IMR-90 (cell line): Measurements from ENCODE around the gene TRIO. TPM values are rescaled to one million over a fixed set of nuclear protein-coding genes. Genes with fewer than 3 reads are reported as not detected.

Experiments
- ATAC-seq: fragments of 200-7000 bp; cut with Tn5 transposase; 2 replicates; pipeline ENCODE4 v1.9.1; 2020; ENCODE audit warnings: low read depth, mild to moderate bottlenecking, moderate library complexity
- BruUV-seq: library from RNA; stranded (reverse); fragments of 400-500 nt; replicated peaks from 2 replicates; lab custom pipeline; 2021; lab: Mats Ljungman, UMichigan
- CTCF ChIA-PET: fragments of 300-600 bp; formaldehyde crosslinking; extraction: SDS; loops from one replicate; lab custom pipeline; 2021; ENCODE audit warnings: antibody characterized with exemption; lab: Yijun Ruan, JAX
- POLR2A ChIA-PET: fragments of 300-600 bp; sonication (Branson Sonifier 250); formaldehyde crosslinking; loops from one replicate; lab custom pipeline; 2022; ENCODE audit warnings: antibody characterized with exemption; ENCODE audit not compliant: unreplicated experiment; lab: Charles Lee
- DNase-seq: peaks from one replicate; pipeline ENCODE4 v3.0.0; 2013
- H2AFZ ChIP-seq: replicated peaks from 2 replicates; pipeline ENCODE3; 2013; ENCODE audit warnings: low read length, mild to moderate bottlenecking; ENCODE audit not compliant: poor library complexity
- H2AK5ac ChIP-seq: 2 replicates; pipeline ENCODE4 v1.6.1; 2013; ENCODE audit warnings: low read depth, low read length, inconsistent platforms
- H2AK9ac ChIP-seq: replicated peaks from 2 replicates; pipeline ENCODE3; 2013; ENCODE audit warnings: mild to moderate bottlenecking, low read depth, low read length, moderate library complexity; ENCODE audit not compliant: poor library complexity
- H2BK120ac ChIP-seq: 2 replicates; pipeline ENCODE4 v1.6.1; 2013; ENCODE audit warnings: low read depth, low read length, inconsistent platforms
- H2BK15ac ChIP-seq: 3 replicates; pipeline ENCODE4 v1.6.1; 2013; ENCODE audit warnings: low read depth, low read length, inconsistent platforms
- H2BK20ac ChIP-seq: 2 replicates; pipeline ENCODE4 v1.6.1; 2013; ENCODE audit warnings: low read depth, mild to moderate bottlenecking, inconsistent platforms, low read length, moderate library complexity
- H2BK5ac ChIP-seq: 2 replicates; pipeline ENCODE4 v1.6.1; 2013; ENCODE audit warnings: mild to moderate bottlenecking, low read depth, low read length, inconsistent platforms; ENCODE audit not compliant: poor library complexity, severe bottlenecking
- H3K14ac ChIP-seq: replicated peaks from 2 replicates; pipeline ENCODE4 v1.6.1; 2013; ENCODE audit warnings: low read depth, low read length, inconsistent platforms
- H3K18ac ChIP-seq: 2 replicates; pipeline ENCODE4 v1.6.1; 2013; ENCODE audit warnings: low read depth, low read length, control low read depth
- H3K23ac ChIP-seq: 2 replicates; pipeline ENCODE4 v1.6.1; 2013; ENCODE audit warnings: low read depth, low read length, inconsistent platforms
- H3K27ac ChIP-seq: 2 replicates; pipeline ENCODE4 v1.5.1; 2013; ENCODE audit warnings: mild to moderate bottlenecking, control low read depth, low read length; ENCODE audit not compliant: insufficient read depth
- H3K27me3 ChIP-seq: 2 replicates; pipeline ENCODE4 v1.6.1; 2013; ENCODE audit warnings: low read length; ENCODE audit not compliant: control insufficient read depth, insufficient read depth
- H3K36me3 ChIP-seq: 2 replicates; pipeline ENCODE4 v1.6.1; 2013; ENCODE audit warnings: low read length, mixed read lengths; ENCODE audit not compliant: control insufficient read depth, insufficient read depth
- H3K4ac ChIP-seq: 2 replicates; pipeline ENCODE4 v1.6.1; 2013; ENCODE audit warnings: low read depth, low read length, inconsistent platforms
- H3K4me1 ChIP-seq: 2 replicates; pipeline ENCODE4 v1.6.1; 2013; ENCODE audit warnings: low read length, mixed read lengths; ENCODE audit not compliant: control insufficient read depth, insufficient read depth
- H3K4me2 ChIP-seq: 2 replicates; pipeline ENCODE4 v1.6.1; 2013; ENCODE audit warnings: low read depth, mild to moderate bottlenecking, control low read depth, low read length, moderate library complexity
- H3K4me3 ChIP-seq: 2 replicates; pipeline ENCODE4 v1.5.1; 2013; ENCODE audit warnings: low read depth, mild to moderate bottlenecking, control low read depth, low read length, moderate library complexity; ENCODE audit not compliant: insufficient read depth
- H3K56ac ChIP-seq: 2 replicates; pipeline ENCODE4 v1.6.1; 2013; ENCODE audit warnings: low read length, inconsistent platforms; ENCODE audit not compliant: insufficient read depth; ENCODE audit errors: extremely low read depth
- H3K79me1 ChIP-seq, 2 experiments: 2 replicates each; pipeline ENCODE4 v1.6.1; 2013; ENCODE audit warnings: low read length in 2 of 2, inconsistent platforms in 1 of 2, low read depth in 1 of 2
- H3K9ac ChIP-seq: 2 replicates; pipeline ENCODE4 v1.6.1; 2013; ENCODE audit warnings: low read depth, low read length, control low read depth
- H3K9me1 ChIP-seq: 2 replicates; pipeline ENCODE4 v1.6.1; 2013; ENCODE audit warnings: low read length, inconsistent platforms; ENCODE audit not compliant: insufficient read depth
- H3K9me3 ChIP-seq: 2 replicates; pipeline ENCODE4 v1.6.1; 2013; ENCODE audit warnings: low read length; ENCODE audit not compliant: control insufficient read depth, insufficient read depth
- H4K20me1 ChIP-seq: 2 replicates; pipeline ENCODE4 v1.6.1; 2013; ENCODE audit warnings: low read length, inconsistent platforms; ENCODE audit not compliant: insufficient read depth
- H4K5ac ChIP-seq: 2 replicates; pipeline ENCODE4 v1.6.1; 2013; ENCODE audit warnings: mild to moderate bottlenecking, low read depth, low read length, control low read depth
- H4K8ac ChIP-seq, 2 experiments: 2 replicates each; pipeline ENCODE4 v1.6.1; 2013; ENCODE audit warnings: low read depth in 2 of 2, low read length in 2 of 2, control low read depth in 1 of 2, inconsistent platforms in 1 of 2
- H4K91ac ChIP-seq: 2 replicates; pipeline ENCODE4 v1.6.1; 2013; ENCODE audit warnings: low read depth, low read length, inconsistent platforms; ENCODE audit not compliant: insufficient read depth
- BHLHE40 ChIP-seq: fragments of 150-350 bp; IDR thresholded peaks from 2 replicates; pipeline ENCODE4 v1.6.1; 2016; ENCODE audit warnings: mild to moderate bottlenecking, low read depth, low read length
- CEBPB ChIP-seq: IDR thresholded peaks from 2 replicates; pipeline ENCODE4 v1.6.1; 2012; ENCODE audit warnings: low read depth, low read length, improper control_type of control experiment
- CTCF ChIP-seq: conservative IDR thresholded peaks from 2 replicates; pipeline ENCODE4 v1.5.1; 2012; ENCODE audit warnings: mild to moderate bottlenecking, low read depth, low read length, improper control_type of control experiment
- ELK1 ChIP-seq: fragments of 150-350 bp; IDR thresholded peaks from 2 replicates; pipeline ENCODE4 v1.6.1; 2016; ENCODE audit warnings: low read depth, mild to moderate bottlenecking, low read length, moderate library complexity, borderline replicate concordance
- FOS ChIP-seq: fragments of 150-350 bp; IDR thresholded peaks from 2 replicates; pipeline ENCODE4 v1.6.1; 2016; ENCODE audit warnings: low read depth, low read length
- MAFK ChIP-seq: IDR thresholded peaks from 2 replicates; pipeline ENCODE4 v1.6.1; 2012; ENCODE audit warnings: low read depth, low read length, improper control_type of control experiment
- MXI1 ChIP-seq: IDR thresholded peaks from 2 replicates; pipeline ENCODE4 v1.6.1; 2012; ENCODE audit warnings: low read depth, mild to moderate bottlenecking, low read length, moderate library complexity, borderline replicate concordance
- NFE2L2 ChIP-seq: fragments of 150-350 bp; IDR thresholded peaks from 2 replicates; pipeline ENCODE4 v1.6.1; 2016; ENCODE audit warnings: low read depth, mild to moderate bottlenecking, low read length
- POLR2A ChIP-seq: IDR thresholded peaks from 2 replicates; pipeline ENCODE4 v1.6.1; 2012; ENCODE audit warnings: mild to moderate bottlenecking, low read depth, low read length
- RAD21 ChIP-seq: IDR thresholded peaks from 2 replicates; pipeline ENCODE4 v1.6.1; 2012; ENCODE audit warnings: low read length, improper control_type of control experiment
- RCOR1 ChIP-seq: IDR thresholded peaks from 2 replicates; pipeline ENCODE4 v1.6.1; 2012; ENCODE audit warnings: mild to moderate bottlenecking, low read length, improper control_type of control experiment; ENCODE audit not compliant: insufficient replicate concordance
- WGBS, 2 experiments: methylation state at CpG; one replicate each; pipeline versions ENCODE4 v1.1.5 to v1.1.7; 2013; ENCODE audit warnings: missing lambda C conversion rate in 2 of 2; ENCODE audit not compliant: insufficient read length in 1 of 2; ENCODE audit errors: extremely low coverage in 2 of 2; 5-methylcytosine and 5-hydroxymethylcytosine counted together
- dilution Hi-C: fragments of 300-500 bp; cut with HindIII; formaldehyde crosslinking; loops from one replicate; pipeline ENCODE4 v1.14.3; 2018; ENCODE audit warnings: low sequenced_read_pairs; ENCODE audit not compliant: unreplicated experiment
- in situ Hi-C: fragments of 300-500 bp; cut with MboI; formaldehyde crosslinking; loops from 3 replicates; pipeline ENCODE4 v1.14.3; 2019; ENCODE audit warnings: low sequenced_read_pairs, inconsistent platforms, mixed read lengths
- intact Hi-C: fragments of 100-400 bp; cut with micrococcal nuclease; formaldehyde crosslinking; loops from 2 replicates; pipeline ENCODE4 v1.10.0; 2022
- polyA plus RNA-seq, 3 experiments: library from polyadenylated mRNA; depleted of rRNA; stranded (reverse); fragments of >200 nt; gene quantifications; 2 replicates each; pipeline ENCODE4 v1.2.3, GENCODE V29; 2012; ENCODE audit warnings: low replicate concordance in 1 of 3
- total RNA-seq: library from RNA; depleted of rRNA; stranded (reverse); fragments of >200 nt; gene quantifications from 2 replicates; pipeline ENCODE4 v1.2.3, GENCODE V29; 2012

TRIO gene
- total and polyA plus RNA-seq, 2 of the 4 experiments (the other 2 are of a cell fraction) = 206 to 522 TPM

GRCh38 chr5:14359069-14360043 is 216.2 kb downstream of the TRIO start (continued):
- no peak for TF ChIP-seq FOS
- TF ChIP-seq MXI1 = no peak

GRCh38 chr5:14362491-14362890 is 219.3 kb downstream of the TRIO start:
- intact Hi-C loops (no loop called here), dilution Hi-C loops (no loop called here), in situ Hi-C loops (no loop called here)
- H4K20me1 ChIP-seq = peaks cover 83% of the 10 kb centered on the region
- no peak for DNase-seq
- no peak overlapping the region for H3K4me2 ChIP-seq
- H3K18ac ChIP-seq = no peak overlapping the region
- no peak overlapping the region for H2AK5ac ChIP-seq
- no peak overlapping the region for H2BK5ac ChIP-seq
- no peak overlapping the region for H4K91ac ChIP-seq
- TF ChIP-seq RCOR1 (no peak), MAFK (no peak), CEBPB (no peak), NFE2L2 (no peak), BHLHE40 (no peak), POLR2A (no peak), ELK1 (no peak), RAD21 (no peak), FOS (no peak), CTCF (no peak)
- no peak overlapping the region for H3K9ac ChIP-seq
- no peak overlapping the region for H2BK15ac ChIP-seq
- H3K36me3 ChIP-seq = peaks cover 79% of the 10 kb centered on the region
- H3K23ac ChIP-seq = no peak overlapping the region
- no peak overlapping the region for H4K8ac ChIP-seq
- CTCF ChIA-PET = interaction anchor here (0.7 to 1.2 kb wide), 2 partner anchors 11 to 178 kb away, joined by 3 to 6 read pairs; no protein-coding TSS in a partner anchor
- no peak overlapping the region for H2BK20ac ChIP-seq
- H3K9me3 ChIP-seq = no peaks in the 10 kb centered on the region
- H2AK9ac ChIP-seq = no peak overlapping the region
- no peak for ATAC-seq
- peaks cover 64 to 84% of the 10 kb centered on the region in 2 experiments for H3K79me1 ChIP-seq
- H3K56ac ChIP-seq = no peak overlapping the region
- H3K27ac ChIP-seq = no peak overlapping the region
- H4K5ac ChIP-seq = no peak overlapping the region
- WGBS, 2 experiments = 97% methylated on average over 5 of the region's 9 CpGs; no CpG with 5 or more reads in 1 of the 2 experiments
- no peaks in the 10 kb centered on the region for H3K27me3 ChIP-seq
- H3K4ac ChIP-seq = no peak overlapping the region
- no peak overlapping the region for H2BK120ac ChIP-seq
- TSS peak; percentile 14 for BruUV-seq
- H3K4me3 ChIP-seq = no peak overlapping the region
- POLR2A ChIA-PET = no interaction called here
- peaks cover 4% of the 10 kb centered on the region; the same call in 1 of the 2 replicates for H3K9me1 ChIP-seq
- no peak overlapping the region for H2AFZ ChIP-seq
- peaks cover 2% of the 10 kb centered on the region; the same call in 1 of the 2 replicates for H3K4me1 ChIP-seq
- no peak overlapping the region for H3K14ac ChIP-seq
